GM12878 (cell line): ENCODE measurements around the gene BLOC1S4. TPM values are rescaled to one million over a fixed set of nuclear protein-coding genes. Genes with fewer than 3 reads are reported as not detected.
A peak's percentile ranks its signal among the peaks of the same experiment; 100 is the strongest.

Experiments used
- ATAC-seq: fragments of 200-7000 bp; cut with Tn5 transposase; 3 replicates; pipeline ENCODE4 v1.9.1; 2020; ENCODE audit warnings: mild to moderate bottlenecking, moderate library complexity
- BruUV-seq: library from RNA; stranded (reverse); fragments of 400-500 nt; replicated peaks from 2 replicates; lab custom pipeline; 2021; lab: Mats Ljungman, UMichigan
- CTCF ChIA-PET: fragments of 300-600 bp; sonication (Branson Sonifier 250); formaldehyde crosslinking; extraction: SDS; loops from one replicate; lab custom pipeline; 2021; ENCODE audit warnings: inconsistent platforms; lab: Yijun Ruan, JAX
- POLR2A ChIA-PET: fragments of 350-600 bp; formaldehyde crosslinking; extraction: SDS; loops from one replicate; lab custom pipeline; 2021; ENCODE audit warnings: inconsistent platforms; lab: Charles Lee
- RAD21 ChIA-PET: fragments of 300-600 bp; sonication (Branson Sonifier 250); formaldehyde crosslinking; loops from one replicate; lab custom pipeline; 2023; ENCODE audit warnings: antibody characterized with exemption; ENCODE audit not compliant: unreplicated experiment; lab: Charles Lee
- SMC1A ChIA-PET: fragments of 300-600 bp; sonication (Branson Sonifier 250); formaldehyde crosslinking; loops from one replicate; lab custom pipeline; 2023; ENCODE audit not compliant: unreplicated experiment, uncharacterized antibody; lab: Charles Lee
- DNase-seq: peaks from one replicate; pipeline ENCODE4 v3.0.0-alpha.2; 2011; ENCODE audit warnings: low read depth, low spot score
- FAIRE-seq: peaks from 3 replicates; lab custom pipeline; 2011; peaks lifted over from hg19 to GRCh38; lab: Jason Lieb, UNC
- H2AFZ ChIP-seq: 2 replicates; pipeline ENCODE4 v1.6.0; 2011; ENCODE audit warnings: low read depth, low read length, control low read depth; ENCODE audit not compliant: control insufficient read depth
- H3K27ac ChIP-seq: 2 replicates; pipeline ENCODE4 v1.5.1; 2011; ENCODE audit warnings: control low read depth; ENCODE audit not compliant: control insufficient read depth, insufficient read depth
- H3K27me3 ChIP-seq, 2 experiments: replicated peaks in 1 of 2; 2 replicates each; pipeline versions ENCODE4 v1.6.0 to v1.6.1; 2011; ENCODE audit warnings: low read length in 1 of 2; ENCODE audit not compliant: control insufficient read depth in 2 of 2, insufficient read depth in 2 of 2
- H3K36me3 ChIP-seq, 2 experiments: 2 replicates each; pipeline ENCODE4 v1.5.1; 2011; ENCODE audit warnings: low read length in 1 of 2; ENCODE audit not compliant: control insufficient read depth in 2 of 2, insufficient read depth in 2 of 2
- H3K4me1 ChIP-seq: 2 replicates; pipeline ENCODE4 v1.6.1; 2011; ENCODE audit warnings: mild to moderate bottlenecking, low read length, moderate library complexity, mixed read lengths; ENCODE audit not compliant: control insufficient read depth, insufficient read depth
- H3K4me2 ChIP-seq: 2 replicates; pipeline ENCODE4 v1.6.0; 2011; ENCODE audit warnings: control low read depth; ENCODE audit not compliant: control insufficient read depth, insufficient read depth
- H3K4me3 ChIP-seq: fragments of 200-600 bp; sonication (generic); 2 replicates; pipeline ENCODE4 v1.5.1; 2016
- H3K79me2 ChIP-seq: 2 replicates; pipeline ENCODE4 v1.6.0; 2011; ENCODE audit warnings: low read length; ENCODE audit not compliant: control insufficient read depth, insufficient read depth
- H3K9ac ChIP-seq: 2 replicates; pipeline ENCODE4 v1.8.0; 2011; ENCODE audit warnings: low read length, control low read depth, mixed read lengths; ENCODE audit not compliant: control insufficient read depth, insufficient read depth
- H3K9me3 ChIP-seq: replicated peaks from 3 replicates; pipeline ENCODE4 v1.5.1; 2011; ENCODE audit warnings: mild to moderate bottlenecking, low read length; ENCODE audit not compliant: control insufficient read depth, insufficient read depth
- H4K20me1 ChIP-seq: 2 replicates; pipeline ENCODE4 v1.6.0; 2011; ENCODE audit not compliant: control insufficient read depth, insufficient read depth
- FOS ChIP-seq: IDR thresholded peaks from 3 replicates; pipeline ENCODE4 v1.6.1; 2011; ENCODE audit warnings: borderline replicate concordance; ENCODE audit not compliant: insufficient read length; ENCODE audit errors: extremely low read depth
- MXI1 ChIP-seq: fragments of 150-350 bp; IDR thresholded peaks from 2 replicates; pipeline ENCODE4 v1.6.1; 2011; ENCODE audit warnings: low read depth, mild to moderate bottlenecking, inconsistent platforms, low read length, improper control_type of control experiment
- TCF12 ChIP-seq: IDR thresholded peaks from 2 replicates; pipeline ENCODE4 v1.6.1; 2011; ENCODE audit warnings: low read depth, mild to moderate bottlenecking, low read length
- WGBS: methylation state at CpG from one replicate; pipeline ENCODE4 v1.1.6; 2016; ENCODE audit warnings: low lambda C conversion rate; ENCODE audit not compliant: insufficient replicate concordance, insufficient coverage; ENCODE audit errors: missing lambda C conversion rate; 5-methylcytosine and 5-hydroxymethylcytosine counted together
- in situ Hi-C: fragments of 300-500 bp; cut with MboI; formaldehyde crosslinking; loops from 9 replicates; pipeline ENCODE4 v1.14.3; 2018; ENCODE audit warnings: mixed read lengths
- intact Hi-C: fragments of 100-400 bp; cut with micrococcal nuclease; formaldehyde crosslinking; loops from one replicate; pipeline ENCODE4 v1.14.2; 2022; ENCODE audit not compliant: unreplicated experiment
- polyA plus RNA-seq, 11 experiments: library from polyadenylated mRNA; depleted of rRNA in 4 of 11; unstranded in 6 of 11; stranded (reverse) in 5 of 11; fragments of >200 nt; fragmentation: Nextera tagmentation in 4 of 11; fragmentation: Illumina TruSeq in 1 of 11; extraction: Ambion mirVana in 4 of 11; extraction: Trizol in 1 of 11; gene quantifications; 1 replicate in 1 of 11; 2 replicates in 10 of 11; pipeline versions ENCODE4 v1.2.1 to v1.2.3, GENCODE V29; 2011 to 2016; ENCODE audit warnings: inconsistent platforms in 2 of 11, missing spikeins in 2 of 11, low read depth in 1 of 11
- total RNA-seq, 4 experiments: library from RNA; depleted of rRNA in 3 of 4; stranded (reverse); fragments of >200 nt in 3 of 4; fragmentation: Illumina TruSeq in 1 of 4; extraction: Trizol in 1 of 4; gene quantifications; 2 replicates each; pipeline versions ENCODE4 v1.2.1 to v1.2.3, GENCODE V29; 2013 to 2021
- TF ChIP-seq, protein P1 (sequence below): IDR thresholded peaks from 2 replicates; pipeline ENCODE4 v1.6.1; 2011; ENCODE audit warnings: borderline replicate concordance, low read depth, mild to moderate bottlenecking, moderate library complexity, low read length; ENCODE audit not compliant: insufficient read depth, poor library complexity, severe bottlenecking
- TF ChIP-seq, protein P2 (sequence below): fragments of 450-650 bp; formaldehyde crosslinking; IDR thresholded peaks from 2 replicates; pipeline ENCODE4 v1.4.0; 2020; ENCODE audit warnings: mild to moderate bottlenecking, moderate library complexity
- TF ChIP-seq, protein P3 (sequence below): fragments of 450-650 bp; IDR thresholded peaks from 2 replicates; pipeline ENCODE4 v1.6.1; 2018; ENCODE audit warnings: borderline replicate concordance, mild to moderate bottlenecking; ENCODE audit not compliant: partially characterized antibody

The BLOC1S4 gene
- total and polyA plus RNA-seq, 10 of the 15 experiments (the other 5 are each of a cell fraction or from before 2014, with no cell fraction given), result 2.7 to 23.8 (median 9.5) TPM

DNA sequence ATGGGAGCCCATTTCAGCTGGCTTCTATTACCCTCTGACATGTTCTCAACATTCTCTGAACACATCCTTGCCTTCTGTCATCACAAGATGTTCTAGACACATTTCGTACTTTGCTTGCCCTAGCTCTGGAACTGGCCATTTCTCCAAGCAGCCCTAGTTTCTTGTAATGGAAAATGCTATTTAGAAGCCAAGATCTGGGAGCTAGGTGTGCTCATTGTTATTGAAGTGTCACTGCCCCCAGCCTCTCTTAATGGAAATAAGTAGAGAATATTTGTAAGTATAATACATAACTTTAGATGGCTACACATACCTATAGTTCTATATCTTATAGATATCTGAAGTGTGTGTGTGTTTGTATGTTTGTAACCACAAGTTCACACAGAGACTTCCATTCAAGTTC is 13.2 kb upstream of the BLOC1S4 start:
- no peak overlapping the region for H3K27ac ChIP-seq
- 0 out of 2 replicates have a peak overlapping the region, but pooled peaks have one; percentile 9 for H3K4me2 ChIP-seq
- ChIA-PET RAD21 (interaction anchor here (1.2 kb wide), 1 partner anchor 27 kb away, joined by 3 read pairs; no protein-coding TSS in a partner anchor), CTCF (interaction anchor here (3.3 kb wide), 1 partner anchor 16 kb away, joined by 18 read pairs; no protein-coding TSS in a partner anchor)
- DNase-seq, result no peak
- no peak for FAIRE-seq
- TF ChIP-seq, protein P1, sequence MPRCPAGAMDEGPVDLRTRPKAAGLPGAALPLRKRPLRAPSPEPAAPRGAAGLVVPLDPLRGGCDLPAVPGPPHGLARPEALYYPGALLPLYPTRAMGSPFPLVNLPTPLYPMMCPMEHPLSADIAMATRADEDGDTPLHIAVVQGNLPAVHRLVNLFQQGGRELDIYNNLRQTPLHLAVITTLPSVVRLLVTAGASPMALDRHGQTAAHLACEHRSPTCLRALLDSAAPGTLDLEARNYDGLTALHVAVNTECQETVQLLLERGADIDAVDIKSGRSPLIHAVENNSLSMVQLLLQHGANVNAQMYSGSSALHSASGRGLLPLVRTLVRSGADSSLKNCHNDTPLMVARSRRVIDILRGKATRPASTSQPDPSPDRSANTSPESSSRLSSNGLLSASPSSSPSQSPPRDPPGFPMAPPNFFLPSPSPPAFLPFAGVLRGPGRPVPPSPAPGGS, result no peak
- TF ChIP-seq FOS, result no peak
- TF ChIP-seq, protein P2, sequence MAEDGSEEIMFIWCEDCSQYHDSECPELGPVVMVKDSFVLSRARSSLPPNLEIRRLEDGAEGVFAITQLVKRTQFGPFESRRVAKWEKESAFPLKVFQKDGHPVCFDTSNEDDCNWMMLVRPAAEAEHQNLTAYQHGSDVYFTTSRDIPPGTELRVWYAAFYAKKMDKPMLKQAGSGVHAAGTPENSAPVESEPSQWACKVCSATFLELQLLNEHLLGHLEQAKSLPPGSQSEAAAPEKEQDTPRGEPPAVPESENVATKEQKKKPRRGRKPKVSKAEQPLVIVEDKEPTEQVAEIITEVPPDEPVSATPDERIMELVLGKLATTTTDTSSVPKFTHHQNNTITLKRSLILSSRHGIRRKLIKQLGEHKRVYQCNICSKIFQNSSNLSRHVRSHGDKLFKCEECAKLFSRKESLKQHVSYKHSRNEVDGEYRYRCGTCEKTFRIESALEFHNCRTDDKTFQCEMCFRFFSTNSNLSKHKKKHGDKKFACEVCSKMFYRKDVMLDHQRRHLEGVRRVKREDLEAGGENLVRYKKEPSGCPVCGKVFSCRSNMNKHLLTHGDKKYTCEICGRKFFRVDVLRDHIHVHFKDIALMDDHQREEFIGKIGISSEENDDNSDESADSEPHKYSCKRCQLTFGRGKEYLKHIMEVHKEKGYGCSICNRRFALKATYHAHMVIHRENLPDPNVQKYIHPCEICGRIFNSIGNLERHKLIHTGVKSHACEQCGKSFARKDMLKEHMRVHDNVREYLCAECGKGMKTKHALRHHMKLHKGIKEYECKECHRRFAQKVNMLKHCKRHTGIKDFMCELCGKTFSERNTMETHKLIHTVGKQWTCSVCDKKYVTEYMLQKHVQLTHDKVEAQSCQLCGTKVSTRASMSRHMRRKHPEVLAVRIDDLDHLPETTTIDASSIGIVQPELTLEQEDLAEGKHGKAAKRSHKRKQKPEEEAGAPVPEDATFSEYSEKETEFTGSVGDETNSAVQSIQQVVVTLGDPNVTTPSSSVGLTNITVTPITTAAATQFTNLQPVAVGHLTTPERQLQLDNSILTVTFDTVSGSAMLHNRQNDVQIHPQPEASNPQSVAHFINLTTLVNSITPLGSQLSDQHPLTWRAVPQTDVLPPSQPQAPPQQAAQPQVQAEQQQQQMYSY (CRISPR knock-in tag), result no peak
- no peak for TF ChIP-seq TCF12
- no peak for TF ChIP-seq MXI1
- TF ChIP-seq, protein P3, sequence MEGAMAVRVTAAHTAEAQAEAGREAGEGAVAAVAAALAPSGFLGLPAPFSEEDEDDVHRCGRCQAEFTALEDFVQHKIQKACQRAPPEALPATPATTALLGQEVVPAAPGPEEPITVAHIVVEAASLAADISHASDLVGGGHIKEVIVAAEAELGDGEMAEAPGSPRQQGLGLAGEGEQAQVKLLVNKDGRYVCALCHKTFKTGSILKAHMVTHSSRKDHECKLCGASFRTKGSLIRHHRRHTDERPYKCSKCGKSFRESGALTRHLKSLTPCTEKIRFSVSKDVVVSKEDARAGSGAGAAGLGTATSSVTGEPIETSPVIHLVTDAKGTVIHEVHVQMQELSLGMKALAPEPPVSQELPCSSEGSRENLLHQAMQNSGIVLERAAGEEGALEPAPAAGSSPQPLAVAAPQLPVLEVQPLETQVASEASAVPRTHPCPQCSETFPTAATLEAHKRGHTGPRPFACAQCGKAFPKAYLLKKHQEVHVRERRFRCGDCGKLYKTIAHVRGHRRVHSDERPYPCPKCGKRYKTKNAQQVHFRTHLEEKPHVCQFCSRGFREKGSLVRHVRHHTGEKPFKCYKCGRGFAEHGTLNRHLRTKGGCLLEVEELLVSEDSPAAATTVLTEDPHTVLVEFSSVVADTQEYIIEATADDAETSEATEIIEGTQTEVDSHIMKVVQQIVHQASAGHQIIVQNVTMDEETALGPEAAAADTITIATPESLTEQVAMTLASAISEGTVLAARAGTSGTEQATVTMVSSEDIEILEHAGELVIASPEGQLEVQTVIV, result no peak
- TF ChIP-seq, all 136 proteins: peak for 0
- H2AFZ ChIP-seq, result no peak overlapping the region
- ChIA-PET POLR2A (interaction anchor here (0.5 to 0.6 kb wide), 2 partner anchors 33 to 96 kb away, joined by 5 to 9 read pairs; no protein-coding TSS in a partner anchor), SMC1A (no interaction called here)
- peaks cover 5% of the 10 kb centered on the region; the same call in 2 of the 3 replicates for H3K9me3 ChIP-seq
- H3K79me2 ChIP-seq, result peaks cover 35% of the 10 kb centered on the region
- intact Hi-C loops, result no loop called here
- no peak overlapping the region for H3K9ac ChIP-seq
- no peaks in the 10 kb centered on the region for H3K27me3 ChIP-seq
- in situ Hi-C loops, result no loop called here
- peaks cover 4% of the 10 kb centered on the region; the same call in 1 of the 2 replicates for H3K4me1 ChIP-seq
- no peaks in the 10 kb centered on the region for H4K20me1 ChIP-seq
- no peak overlapping the region for H3K4me3 ChIP-seq
- H3K36me3 ChIP-seq, result peaks cover 3 to 21% of the 10 kb centered on the region in 2 experiments; a peak in 3 of 4 replicates
- BruUV-seq, result no TSS peak
- 0% methylated on average over 1 of the region's 1 CpG for WGBS
- no peak for ATAC-seq
